Globus pallidus (tissue), 1 donor: ENCODE results near the gene ARSD.
"Not testable (repeated sequence)": the region's sequence is repeated elsewhere in the genome, so short reads cannot be mapped to it uniquely, and the experiment has no call there.

Experiments
- DNase-seq: peaks from one replicate; pipeline ENCODE4 v3.0.0-alpha.2; 2015; ENCODE audit warnings: low spot score

ARSD gene

DNA sequence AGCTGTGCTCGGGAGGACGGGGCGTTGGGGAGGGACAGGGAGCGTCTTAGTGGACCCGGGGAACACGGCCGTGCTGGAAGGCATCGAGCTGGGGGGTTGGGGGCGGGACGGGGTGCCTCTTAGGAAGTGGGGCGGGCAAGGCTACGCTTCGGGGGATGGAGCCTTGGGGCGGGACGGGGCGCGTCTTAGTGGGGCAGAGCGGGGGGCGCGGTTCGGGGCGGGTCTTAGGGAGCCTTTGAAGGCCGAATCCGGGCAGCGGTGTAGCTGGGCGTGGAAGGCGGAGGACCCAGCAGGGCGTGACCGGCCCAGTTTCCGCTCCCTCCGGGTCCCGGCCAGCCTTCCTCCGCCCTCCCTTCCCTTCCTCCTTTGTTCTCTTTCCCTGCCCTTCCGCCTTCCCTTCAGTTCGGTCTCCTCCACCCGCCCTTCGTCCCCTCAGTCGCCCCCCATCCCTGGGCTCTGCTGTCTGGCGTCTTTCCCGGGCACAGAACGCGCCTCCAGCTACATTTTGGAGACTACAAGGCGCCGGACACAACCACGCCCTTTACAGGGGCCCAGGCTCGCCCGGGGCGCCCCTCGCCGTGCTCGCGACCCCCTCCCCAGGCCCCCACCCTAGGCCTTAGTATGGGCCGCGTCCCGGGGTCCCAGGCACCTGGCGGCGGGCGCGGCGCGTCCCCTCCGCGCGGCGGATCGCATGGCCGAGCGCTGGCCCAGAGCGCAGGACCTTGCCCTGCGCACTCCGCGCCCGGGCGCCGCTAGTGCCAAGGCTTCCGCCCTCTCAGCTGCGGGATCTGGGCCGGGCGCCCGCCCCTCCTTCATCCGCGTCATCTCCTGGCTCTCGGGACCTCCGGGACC lies at the start of gene ARSD:
TSS of gene ARSD (minus strand) at position 757 of the 852 bp plus-strand sequence. CDS start at position 693, 64 bp downstream.
- peak; percentile 57 for DNase-seq

- not testable (repeated sequence) for DNase-seq
Measured at GRCh38 chrX:2978639-2979038, 49.5 kb upstream of the ARSD start.

GRCh38 chrX:2974961-2975360 lies 45.8 kb upstream of the ARSD start:
- DNase-seq = no peak

DNA sequence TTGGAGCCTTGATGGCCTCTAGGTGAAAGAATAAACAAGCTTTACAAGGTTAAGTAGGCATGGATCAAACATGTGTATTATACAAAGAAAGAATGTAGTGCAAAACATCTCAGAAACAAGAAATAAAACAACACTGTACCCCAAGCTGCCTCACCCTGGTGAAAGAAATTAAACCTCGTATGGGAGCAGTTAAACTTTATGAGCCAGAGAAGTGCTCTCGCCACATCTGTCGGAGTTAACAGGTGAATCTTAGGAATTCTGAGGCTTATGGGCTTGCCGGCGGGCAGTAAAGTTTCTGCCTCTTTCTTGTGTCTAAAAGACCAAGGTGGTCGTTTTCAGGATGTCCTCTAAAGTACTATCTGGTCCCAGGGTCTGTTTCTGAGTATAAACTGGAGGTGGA lies 43.3 kb upstream of the ARSD start:
- no peak for DNase-seq

GRCh38 chrX:2969021-2969420 lies 39.9 kb upstream of the ARSD start:
- no peak for DNase-seq

DNA sequence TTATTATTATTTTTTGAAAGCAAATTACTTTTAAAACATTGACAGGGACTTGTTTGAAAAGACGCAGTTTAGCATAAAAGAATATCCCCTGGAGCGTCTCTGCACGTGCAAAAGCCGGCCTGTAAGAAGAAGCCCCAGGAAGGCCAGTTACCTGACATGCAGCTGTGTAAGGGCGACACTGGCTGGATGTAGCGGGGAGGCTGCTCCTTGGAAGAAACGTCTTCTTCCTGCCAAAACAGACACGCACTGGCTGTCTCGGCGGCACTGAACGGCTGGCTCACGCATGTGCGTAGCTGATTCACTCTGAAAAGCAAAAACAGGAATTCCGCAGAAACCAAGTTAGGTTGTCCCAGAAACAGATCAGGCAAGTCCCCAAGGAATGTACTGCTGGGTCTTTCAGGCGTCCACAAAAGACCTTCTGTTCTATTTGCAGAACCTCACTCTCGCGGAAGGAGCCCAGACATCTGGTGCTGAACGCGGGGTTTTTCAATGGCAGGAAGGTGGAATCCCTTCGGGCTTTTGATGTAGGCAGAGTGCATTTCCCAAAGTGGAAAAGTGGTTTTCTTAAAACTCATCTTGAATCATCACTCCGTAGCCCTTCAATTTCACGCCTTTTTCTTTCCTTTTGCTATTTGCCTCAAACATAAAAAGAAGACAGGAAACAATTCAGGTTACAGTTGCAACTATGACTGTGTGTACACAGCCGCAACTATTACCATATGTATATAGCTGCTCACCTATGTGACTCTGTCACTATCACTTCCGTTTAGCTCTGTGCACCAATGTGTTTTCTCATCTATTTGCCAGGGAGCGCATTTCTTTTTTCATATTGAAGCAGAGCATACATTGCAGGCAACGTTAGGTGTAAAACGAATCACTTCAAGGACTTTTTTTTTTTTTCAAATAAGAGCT lies 39.1 kb upstream of the ARSD start:
- DNase-seq = peak; percentile 35

DNA sequence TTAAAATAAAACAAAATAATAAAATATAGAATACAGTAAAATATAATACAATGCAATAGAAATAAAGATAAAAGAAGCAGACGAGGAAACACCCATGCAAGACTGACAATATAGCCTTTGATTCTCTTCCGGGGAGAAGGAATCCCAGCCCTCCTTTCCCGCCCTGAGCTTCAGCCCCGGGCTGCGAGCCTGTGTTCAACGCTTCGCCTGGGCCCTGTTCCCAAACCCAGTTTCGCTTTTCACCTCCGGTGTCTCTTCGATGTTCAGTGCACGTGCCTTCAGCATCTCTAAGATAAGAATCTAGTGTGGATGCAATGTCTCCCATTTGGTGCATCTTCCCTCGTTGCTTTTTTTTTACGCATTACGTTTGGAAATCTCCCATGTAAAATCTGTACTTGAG lies 38.4 kb upstream of the ARSD start:
- no peak for DNase-seq

DNA sequence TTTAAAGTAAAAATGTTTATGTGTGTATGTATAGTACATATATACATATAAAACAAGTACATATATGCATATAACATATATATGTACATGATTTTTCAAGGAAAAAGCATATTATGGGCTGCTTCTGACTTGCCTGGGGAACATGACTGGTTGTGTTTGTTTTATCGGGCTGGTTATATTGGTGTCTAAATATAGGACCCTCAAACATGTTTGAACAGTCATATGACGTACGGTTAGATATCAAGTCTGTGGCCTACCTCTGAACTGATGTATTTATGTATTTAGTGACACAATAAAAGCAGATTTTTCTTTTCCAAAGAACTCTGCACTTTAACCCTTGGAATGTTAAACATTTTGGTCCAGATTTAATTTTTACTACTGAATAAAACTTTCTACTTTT lies 37.9 kb upstream of the ARSD start:
- DNase-seq = no peak

- no peak for DNase-seq
Measured at GRCh38 chrX:2965965-2966364, 36.8 kb upstream of the ARSD start.

DNA sequence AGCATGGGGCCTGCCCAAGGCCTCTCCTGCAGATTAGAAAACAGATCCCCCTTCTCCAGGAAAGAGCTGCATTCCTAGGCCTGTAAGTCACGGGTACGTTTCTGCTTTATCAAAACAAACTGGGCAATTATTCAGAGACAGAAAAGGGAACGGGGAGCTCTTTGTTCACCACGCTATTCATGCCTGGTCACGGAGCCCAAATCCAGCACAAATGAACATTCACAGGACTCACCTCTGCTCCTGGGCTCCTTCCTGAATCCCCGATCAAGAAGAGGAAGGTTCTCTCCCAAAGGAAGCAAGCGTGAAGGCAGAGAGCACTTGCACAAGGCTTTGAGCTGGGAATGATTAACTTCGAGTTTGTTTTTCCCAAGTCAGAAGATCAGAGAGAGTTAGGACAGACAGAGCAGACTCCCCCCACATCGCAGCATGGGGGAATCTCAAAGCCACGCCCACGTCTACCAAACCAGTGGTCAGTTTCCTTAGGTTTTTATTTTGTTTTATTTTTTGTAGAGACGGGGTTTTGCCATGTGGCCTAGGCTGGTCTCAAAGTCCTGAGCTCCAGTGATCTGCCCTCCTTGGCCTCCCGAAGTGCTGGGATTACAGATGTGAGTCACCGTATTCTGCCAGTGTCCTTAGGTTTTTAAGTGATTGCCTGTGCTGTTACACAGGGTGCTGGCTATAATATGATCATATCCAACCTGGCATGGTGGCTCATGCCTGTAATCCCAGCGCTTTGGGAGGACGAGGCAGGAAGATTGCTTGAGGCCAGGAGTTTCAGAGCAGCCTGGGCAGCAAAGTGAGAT lies 35.1 kb upstream of the ARSD start:
- not testable (repeated sequence) for DNase-seq

- not testable (repeated sequence) for DNase-seq
Measured at GRCh38 chrX:2963449-2963848, 34.3 kb upstream of the ARSD start.

- DNase-seq = no peak
Measured at GRCh38 chrX:2962381-2962780, 33.2 kb upstream of the ARSD start.

DNA sequence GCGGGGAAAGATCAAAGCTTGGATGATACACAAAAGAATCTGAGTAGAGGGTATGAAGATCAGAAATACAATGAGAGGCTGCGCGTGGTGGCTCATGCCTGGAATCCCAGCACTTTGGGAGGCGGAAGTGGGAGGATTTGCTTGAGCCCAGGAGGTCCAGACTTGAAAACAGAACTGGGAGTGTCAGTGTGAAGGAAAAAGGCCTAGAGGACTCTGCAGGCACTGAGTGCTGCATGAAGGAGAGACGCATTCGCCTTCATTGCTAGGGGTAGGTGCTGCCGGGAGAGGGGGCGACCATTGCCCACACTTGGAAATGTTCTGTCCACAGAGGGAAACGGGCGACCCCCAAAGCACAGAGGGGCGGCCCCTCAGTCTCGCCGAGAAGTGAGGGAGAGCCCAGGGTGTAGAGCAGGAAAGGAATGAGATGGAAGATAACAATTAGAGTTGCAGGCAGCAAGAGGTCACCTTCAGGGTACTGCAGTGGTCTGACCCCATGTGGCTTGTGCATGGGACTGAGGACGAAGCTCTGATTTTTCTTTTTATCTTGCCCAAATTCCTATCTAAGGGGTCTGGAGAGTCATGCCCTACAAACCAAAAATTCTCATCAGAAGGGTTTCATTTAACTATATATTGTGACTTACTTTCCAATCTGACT lies 31.8 kb upstream of the ARSD start:
- DNase-seq = no peak

GRCh38 chrX:2958199-2958598 lies 29.1 kb upstream of the ARSD start:
- no peak for DNase-seq

DNA sequence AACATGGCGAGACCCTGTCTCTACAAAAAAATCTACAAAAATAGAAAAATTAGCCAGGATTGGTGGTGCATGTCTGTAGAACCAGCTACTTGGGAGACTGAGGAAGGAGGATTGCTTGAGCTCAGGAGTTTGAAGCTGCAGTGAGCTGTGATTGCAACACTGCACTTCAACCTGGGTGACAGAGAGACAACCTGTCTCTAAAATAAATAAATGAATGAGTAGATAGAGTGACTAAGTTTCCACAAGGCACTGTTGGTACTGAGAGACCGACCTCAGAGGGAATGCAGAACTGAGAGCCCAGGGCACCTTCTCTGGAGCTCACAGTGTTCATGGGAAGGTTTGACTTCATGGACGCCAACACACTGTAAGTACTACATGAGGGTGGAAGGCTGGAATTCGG lies 26.7 kb upstream of the ARSD start:
- no peak for DNase-seq

- no peak for DNase-seq
Measured at GRCh38 chrX:2955281-2955680, 26.1 kb upstream of the ARSD start.

DNA sequence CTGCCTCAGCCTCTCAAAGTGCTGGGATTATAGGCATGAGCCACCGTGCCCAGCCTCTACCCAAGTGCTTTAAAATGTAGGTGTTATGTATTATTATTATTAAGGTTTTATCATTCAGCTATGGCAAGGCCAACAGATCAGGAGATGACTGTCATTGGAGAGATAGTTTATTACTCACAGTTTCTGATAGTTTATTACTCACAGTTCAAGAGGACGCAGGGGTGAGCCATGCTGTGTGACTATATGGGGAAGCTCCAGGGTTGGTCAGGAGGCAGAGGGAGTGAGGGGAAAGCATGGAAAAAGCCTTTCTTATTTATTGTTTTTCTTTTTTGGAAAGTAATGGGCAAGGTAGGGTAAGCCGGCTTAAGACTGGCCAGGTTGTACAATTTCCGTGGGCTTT lies 25.4 kb upstream of the ARSD start:
- no peak for DNase-seq

- DNase-seq = not testable (repeated sequence)
Measured at GRCh38 chrX:2937942-2938341, 8.8 kb upstream of the ARSD start.

- no peak for DNase-seq
Measured at GRCh38 chrX:2934715-2935710, 5.9 kb upstream of the ARSD start.
